PC-3 (cell line): Measurements from ENCODE around the gene INSIG1.

Source experiments
- EZH2 ChIP-seq: fragments of 300-600 bp; sonication (generic); IDR thresholded peaks from one replicate; pipeline ENCODE4 v1.6.1; 2017; ENCODE audit warnings: antibody characterized with exemption, mild to moderate bottlenecking, low read length; ENCODE audit not compliant: unreplicated experiment
- EZH2phosphoT487 ChIP-seq: fragments of 300-600 bp; sonication (generic); IDR thresholded peaks from 2 replicates; pipeline ENCODE4 v1.6.1; 2018; ENCODE audit warnings: mild to moderate bottlenecking, antibody characterized with exemption, low read length, borderline replicate concordance
- TF ChIP-seq, protein P1 (sequence below): fragments of 300-600 bp; sonication (generic); conservative IDR thresholded peaks from 2 replicates; pipeline ENCODE4 v1.5.1; 2017; ENCODE audit warnings: antibody characterized with exemption, low read depth, mild to moderate bottlenecking, low read length

GRCh38 chr7:155288055-155288454 lies 9.6 kb upstream of the INSIG1 start:
- TF ChIP-seq, protein P1, sequence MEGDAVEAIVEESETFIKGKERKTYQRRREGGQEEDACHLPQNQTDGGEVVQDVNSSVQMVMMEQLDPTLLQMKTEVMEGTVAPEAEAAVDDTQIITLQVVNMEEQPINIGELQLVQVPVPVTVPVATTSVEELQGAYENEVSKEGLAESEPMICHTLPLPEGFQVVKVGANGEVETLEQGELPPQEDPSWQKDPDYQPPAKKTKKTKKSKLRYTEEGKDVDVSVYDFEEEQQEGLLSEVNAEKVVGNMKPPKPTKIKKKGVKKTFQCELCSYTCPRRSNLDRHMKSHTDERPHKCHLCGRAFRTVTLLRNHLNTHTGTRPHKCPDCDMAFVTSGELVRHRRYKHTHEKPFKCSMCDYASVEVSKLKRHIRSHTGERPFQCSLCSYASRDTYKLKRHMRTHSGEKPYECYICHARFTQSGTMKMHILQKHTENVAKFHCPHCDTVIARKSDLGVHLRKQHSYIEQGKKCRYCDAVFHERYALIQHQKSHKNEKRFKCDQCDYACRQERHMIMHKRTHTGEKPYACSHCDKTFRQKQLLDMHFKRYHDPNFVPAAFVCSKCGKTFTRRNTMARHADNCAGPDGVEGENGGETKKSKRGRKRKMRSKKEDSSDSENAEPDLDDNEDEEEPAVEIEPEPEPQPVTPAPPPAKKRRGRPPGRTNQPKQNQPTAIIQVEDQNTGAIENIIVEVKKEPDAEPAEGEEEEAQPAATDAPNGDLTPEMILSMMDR: no peak
- TF ChIP-seq EZH2phosphoT487 (no peak), EZH2 (no peak)
